ENCODE measurements around the gene BEAN1. TPM values are rescaled to one million over a fixed set of nuclear protein-coding genes. Genes with fewer than 3 reads are reported as not detected.
"Not testable (repeated sequence)": the region's sequence is repeated elsewhere in the genome, so short reads cannot be mapped to it uniquely, and the experiment has no call there.

BEAN1 gene
- total and polyA plus RNA-seq, 5 donors from 2014 or later = 0.07 to 0.17 TPM; not detected in 3

DNA sequence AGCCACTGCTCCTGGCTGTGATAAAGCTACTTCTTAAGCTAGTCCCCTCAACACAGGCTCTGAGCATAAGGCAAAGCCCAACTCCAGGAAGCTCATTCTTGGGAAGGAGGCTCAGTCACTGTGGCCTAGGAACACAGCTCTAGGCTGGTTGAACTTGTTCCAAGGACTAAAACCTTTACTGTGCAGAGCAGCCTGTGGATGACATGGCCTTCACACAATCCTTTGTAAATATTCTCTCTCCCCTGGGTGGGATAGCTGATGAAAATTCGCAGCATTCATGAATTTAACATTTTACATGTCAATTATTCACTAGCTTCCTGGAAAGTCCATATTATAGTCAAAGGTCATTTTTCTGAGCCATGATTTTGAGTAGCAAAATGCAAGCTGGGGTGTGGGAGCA is 28.9 kb downstream of the BEAN1 start:
- Mint-ChIP-seq H3K27me3 (peaks cover 13% of the 10 kb centered on the region), H3K36me3 (no peaks in the 10 kb centered on the region), H3K9me3 (no peaks in the 10 kb centered on the region), H3K4me1 (peaks cover 0 to 10% (median 2%) of the 10 kb centered on the region in 4 donors), H3K4me3 (no peak overlapping the region), H3K27ac (no peak overlapping the region)
- Histone ChIP-seq H3K4me1 (ENCODE audit: control insufficient read depth, insufficient read depth, low read length, poor library complexity, severe bottlenecking) (peaks cover 3% of the 10 kb centered on the region), H3K9me3 (ENCODE audit: control insufficient read depth in 2 of 2, low read length in 2 of 2) (no peaks in the 10 kb centered on the region), H3K4me3 (ENCODE audit: low read depth, low read length) (no peak overlapping the region), H3K27ac (ENCODE audit: insufficient read depth, low read length, poor library complexity, severe bottlenecking) (no peak overlapping the region), H3K27me3 (ENCODE audit: control insufficient read depth, insufficient read depth, low read length) (peaks cover 4% of the 10 kb centered on the region), H3K36me3 (ENCODE audit: control insufficient read depth, insufficient read depth, low read length) (no peaks in the 10 kb centered on the region)
- no peak for DNase-seq
- ATAC-seq (ENCODE audit: low read depth in 2 of 2) = no peak

- no peak for ATAC-seq (ENCODE audit: low read depth in 2 of 2)
- Mint-ChIP-seq H3K27me3 (peaks cover 21% of the 10 kb centered on the region), H3K27ac (no peak overlapping the region), H3K9me3 (peaks cover 0 to 2% (median 0%) of the 10 kb centered on the region in 7 donors), H3K4me1 (peaks cover 0 to 10% (median 2%) of the 10 kb centered on the region in 4 donors), H3K36me3 (no peaks in the 10 kb centered on the region), H3K4me3 (no peak overlapping the region)
- H3K9me3 ChIP-seq (ENCODE audit: control insufficient read depth in 2 of 2, low read length in 2 of 2) = no peaks in the 10 kb centered on the region
- no peak for DNase-seq
- peaks cover 6% of the 10 kb centered on the region for H3K27me3 ChIP-seq (ENCODE audit: control insufficient read depth, insufficient read depth, low read length)
- H3K36me3 ChIP-seq (ENCODE audit: control insufficient read depth, insufficient read depth, low read length) = no peaks in the 10 kb centered on the region
- H3K27ac ChIP-seq (ENCODE audit: insufficient read depth, low read length, poor library complexity, severe bottlenecking) = no peak overlapping the region
- peaks cover 3% of the 10 kb centered on the region for H3K4me1 ChIP-seq (ENCODE audit: control insufficient read depth, insufficient read depth, low read length, poor library complexity, severe bottlenecking)
- no peak overlapping the region for H3K4me3 ChIP-seq (ENCODE audit: low read depth, low read length)
These were observed 30.8 kb downstream of the BEAN1 start for GRCh38 chr16:66457888-66458287.

DNA sequence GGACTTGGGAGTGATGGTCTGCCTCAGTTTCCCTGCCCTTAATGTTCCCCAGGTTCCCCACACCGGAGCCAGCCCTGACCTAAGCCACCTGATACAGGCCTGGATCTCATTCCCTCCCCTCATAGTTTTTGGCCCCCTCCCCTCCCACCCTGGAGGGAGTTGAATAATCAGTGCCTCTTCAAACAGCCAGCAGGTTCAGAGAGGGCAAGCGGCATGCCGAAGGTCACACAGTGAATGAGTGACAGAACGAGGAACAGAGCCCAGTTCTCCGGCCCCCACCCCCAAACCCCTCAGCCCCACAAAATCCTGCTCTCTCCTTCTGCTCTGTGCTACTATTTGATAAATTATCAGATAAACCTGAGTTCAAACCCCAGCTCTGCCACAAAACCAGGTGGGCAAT is 31.2 kb downstream of the BEAN1 start:
- H3K27ac Mint-ChIP-seq = no peak overlapping the region
- no peak overlapping the region for H3K4me3 ChIP-seq (ENCODE audit: low read depth, low read length)
- H3K36me3 ChIP-seq (ENCODE audit: control insufficient read depth, insufficient read depth, low read length) = no peaks in the 10 kb centered on the region
- no peak for DNase-seq
- ATAC-seq (ENCODE audit: low read depth in 2 of 2) = no peak
- H3K9me3 ChIP-seq (ENCODE audit: control insufficient read depth in 2 of 2, low read length in 2 of 2) = no peaks in the 10 kb centered on the region
- H3K4me3 Mint-ChIP-seq = no peak overlapping the region
- peaks cover 0 to 10% (median 2%) of the 10 kb centered on the region in 4 donors for H3K4me1 Mint-ChIP-seq
- H3K4me1 ChIP-seq (ENCODE audit: control insufficient read depth, insufficient read depth, low read length, poor library complexity, severe bottlenecking) = peaks cover 3% of the 10 kb centered on the region
- peaks cover 21% of the 10 kb centered on the region for H3K27me3 Mint-ChIP-seq
- peaks cover 0 to 2% (median 0%) of the 10 kb centered on the region in 7 donors for H3K9me3 Mint-ChIP-seq
- H3K36me3 Mint-ChIP-seq = no peaks in the 10 kb centered on the region
- H3K27me3 ChIP-seq (ENCODE audit: control insufficient read depth, insufficient read depth, low read length) = peaks cover 6% of the 10 kb centered on the region
- no peak overlapping the region for H3K27ac ChIP-seq (ENCODE audit: insufficient read depth, low read length, poor library complexity, severe bottlenecking)

DNA sequence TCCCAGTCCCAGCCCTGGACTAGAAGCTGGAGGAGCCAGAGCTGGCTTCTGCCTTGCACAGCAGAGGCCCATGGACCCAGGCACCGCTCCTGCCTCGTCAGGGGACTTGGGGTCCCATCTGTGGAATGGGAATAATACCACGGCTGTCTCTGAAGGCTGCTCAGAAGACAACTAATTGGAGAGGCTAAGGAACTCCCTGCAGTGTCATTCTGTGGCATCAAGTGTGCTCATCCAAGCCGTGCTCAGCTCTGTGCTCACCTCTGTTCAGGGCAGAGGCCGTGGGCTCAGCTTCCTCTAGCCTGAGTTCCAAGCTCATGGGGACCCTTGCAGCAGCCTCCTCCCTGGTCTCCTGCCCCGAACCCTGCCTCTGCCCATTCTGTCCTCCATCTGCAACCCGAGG is 31.8 kb downstream of the BEAN1 start:
- Histone ChIP-seq H3K27ac (ENCODE audit: insufficient read depth, low read length, poor library complexity, severe bottlenecking) (no peak overlapping the region), H3K9me3 (ENCODE audit: control insufficient read depth in 2 of 2, low read length in 2 of 2) (no peaks in the 10 kb centered on the region), H3K27me3 (ENCODE audit: control insufficient read depth, insufficient read depth, low read length) (peaks cover 10% of the 10 kb centered on the region), H3K36me3 (ENCODE audit: control insufficient read depth, insufficient read depth, low read length) (no peaks in the 10 kb centered on the region), H3K4me3 (ENCODE audit: low read depth, low read length) (no peak overlapping the region), H3K4me1 (ENCODE audit: control insufficient read depth, insufficient read depth, low read length, poor library complexity, severe bottlenecking) (peaks cover 3% of the 10 kb centered on the region)
- ATAC-seq (ENCODE audit: low read depth in 2 of 2) (no peak), DNase-seq (no peak)
- Mint-ChIP-seq H3K4me1 (peaks cover 0 to 10% (median 2%) of the 10 kb centered on the region in 4 donors), H3K27ac (no peak overlapping the region), H3K36me3 (no peaks in the 10 kb centered on the region), H3K4me3 (no peak overlapping the region), H3K9me3 (peaks cover 0 to 2% (median 0%) of the 10 kb centered on the region in 7 donors), H3K27me3 (peaks cover 21% of the 10 kb centered on the region)

- Mint-ChIP-seq H3K4me3 (no peak overlapping the region), H3K4me1 (peaks cover 0 to 4% (median under 1%) of the 10 kb centered on the region in 4 donors), H3K27ac (no peak overlapping the region), H3K36me3 (no peaks in the 10 kb centered on the region), H3K9me3 (peaks cover 0 to 2% (median 0%) of the 10 kb centered on the region in 7 donors), H3K27me3 (peaks cover 24% of the 10 kb centered on the region)
- Histone ChIP-seq H3K27ac (ENCODE audit: insufficient read depth, low read length, poor library complexity, severe bottlenecking) (no peak overlapping the region), H3K4me1 (ENCODE audit: control insufficient read depth, insufficient read depth, low read length, poor library complexity, severe bottlenecking) (no peaks in the 10 kb centered on the region), H3K36me3 (ENCODE audit: control insufficient read depth, insufficient read depth, low read length) (no peaks in the 10 kb centered on the region), H3K9me3 (ENCODE audit: control insufficient read depth in 2 of 2, low read length in 2 of 2) (no peaks in the 10 kb centered on the region), H3K27me3 (ENCODE audit: control insufficient read depth, insufficient read depth, low read length) (peaks cover 11% of the 10 kb centered on the region), H3K4me3 (ENCODE audit: low read depth, low read length) (no peak overlapping the region)
- no peak for DNase-seq
- ATAC-seq (ENCODE audit: low read depth in 2 of 2) = no peak
These were observed 32.8 kb downstream of the BEAN1 start for GRCh38 chr16:66459878-66460277.

GRCh38 chr16:66460703-66461102 is 33.6 kb downstream of the BEAN1 start:
- Mint-ChIP-seq H3K27me3 (peaks cover 30% of the 10 kb centered on the region), H3K4me1 (peaks cover 0 to 2% (median 0%) of the 10 kb centered on the region in 4 donors), H3K9me3 (peaks cover 0 to 2% (median 0%) of the 10 kb centered on the region in 7 donors), H3K36me3 (no peaks in the 10 kb centered on the region), H3K4me3 (no peak overlapping the region), H3K27ac (no peak overlapping the region)
- no peaks in the 10 kb centered on the region for H3K36me3 ChIP-seq (ENCODE audit: control insufficient read depth, insufficient read depth, low read length)
- no peaks in the 10 kb centered on the region for H3K4me1 ChIP-seq (ENCODE audit: control insufficient read depth, insufficient read depth, low read length, poor library complexity, severe bottlenecking)
- peaks cover 11% of the 10 kb centered on the region for H3K27me3 ChIP-seq (ENCODE audit: control insufficient read depth, insufficient read depth, low read length)
- ATAC-seq (ENCODE audit: low read depth in 2 of 2) = no peak
- H3K9me3 ChIP-seq (ENCODE audit: control insufficient read depth in 2 of 2, low read length in 2 of 2) = no peaks in the 10 kb centered on the region
- H3K27ac ChIP-seq (ENCODE audit: insufficient read depth, low read length, poor library complexity, severe bottlenecking) = no peak overlapping the region
- no peak for DNase-seq
- H3K4me3 ChIP-seq (ENCODE audit: low read depth, low read length) = no peak overlapping the region

- H3K27me3 Mint-ChIP-seq = peaks cover 27% of the 10 kb centered on the region
- no peaks in the 10 kb centered on the region for H3K9me3 ChIP-seq (ENCODE audit: control insufficient read depth in 2 of 2, low read length in 2 of 2)
These were observed 35.8 kb downstream of the BEAN1 start for GRCh38 chr16:66462912-66463311.

GRCh38 chr16:66465946-66466345 is 38.9 kb downstream of the BEAN1 start:
- H3K27ac Mint-ChIP-seq; H3K4me3 Mint-ChIP-seq; H3K36me3 ChIP-seq (ENCODE audit: control insufficient read depth, insufficient read depth, low read length); H3K4me1 ChIP-seq (ENCODE audit: control insufficient read depth, insufficient read depth, low read length, poor library complexity, severe bottlenecking); H3K36me3 Mint-ChIP-seq; ATAC-seq (ENCODE audit: low read depth in 2 of 2); H3K27me3 ChIP-seq (ENCODE audit: control insufficient read depth, insufficient read depth, low read length); H3K9me3 ChIP-seq (ENCODE audit: control insufficient read depth in 2 of 2, low read length in 2 of 2); H3K27ac ChIP-seq (ENCODE audit: insufficient read depth, low read length, poor library complexity, severe bottlenecking); H3K4me3 ChIP-seq (ENCODE audit: low read depth, low read length); H3K9me3 Mint-ChIP-seq; DNase-seq; H3K4me1 Mint-ChIP-seq: not testable (repeated sequence)
- H3K27me3 Mint-ChIP-seq = peaks cover 18% of the 10 kb centered on the region

More at GRCh38 chr16:66462912-66463311, 35.8 kb downstream of the BEAN1 start:
- Histone ChIP-seq H3K4me1 (ENCODE audit: control insufficient read depth, insufficient read depth, low read length, poor library complexity, severe bottlenecking) (no peaks in the 10 kb centered on the region), H3K4me3 (ENCODE audit: low read depth, low read length) (no peak overlapping the region), H3K36me3 (ENCODE audit: control insufficient read depth, insufficient read depth, low read length) (no peaks in the 10 kb centered on the region), H3K27me3 (ENCODE audit: control insufficient read depth, insufficient read depth, low read length) (peaks cover 9% of the 10 kb centered on the region), H3K27ac (ENCODE audit: insufficient read depth, low read length, poor library complexity, severe bottlenecking) (no peak overlapping the region)
- Mint-ChIP-seq H3K4me3 (no peak overlapping the region), H3K4me1 (peaks cover 0 to 2% (median 0%) of the 10 kb centered on the region in 4 donors), H3K9me3 (peaks cover 0 to 2% (median 0%) of the 10 kb centered on the region in 7 donors), H3K27ac (no peak overlapping the region), H3K36me3 (no peaks in the 10 kb centered on the region)
- no peak for DNase-seq
- ATAC-seq (ENCODE audit: low read depth in 2 of 2) = no peak
